GM18502 (cell line): Measurements from ENCODE around the gene TATDN2.

ENCODE experiments used
- ATAC-seq: cut with Tn5 transposase; IDR thresholded peaks from one replicate; pipeline ENCODE4 v1.9.1; 2021; ENCODE audit warnings: mild to moderate bottlenecking; ENCODE audit not compliant: unreplicated experiment, poor library complexity

The TATDN2 gene, protein sequence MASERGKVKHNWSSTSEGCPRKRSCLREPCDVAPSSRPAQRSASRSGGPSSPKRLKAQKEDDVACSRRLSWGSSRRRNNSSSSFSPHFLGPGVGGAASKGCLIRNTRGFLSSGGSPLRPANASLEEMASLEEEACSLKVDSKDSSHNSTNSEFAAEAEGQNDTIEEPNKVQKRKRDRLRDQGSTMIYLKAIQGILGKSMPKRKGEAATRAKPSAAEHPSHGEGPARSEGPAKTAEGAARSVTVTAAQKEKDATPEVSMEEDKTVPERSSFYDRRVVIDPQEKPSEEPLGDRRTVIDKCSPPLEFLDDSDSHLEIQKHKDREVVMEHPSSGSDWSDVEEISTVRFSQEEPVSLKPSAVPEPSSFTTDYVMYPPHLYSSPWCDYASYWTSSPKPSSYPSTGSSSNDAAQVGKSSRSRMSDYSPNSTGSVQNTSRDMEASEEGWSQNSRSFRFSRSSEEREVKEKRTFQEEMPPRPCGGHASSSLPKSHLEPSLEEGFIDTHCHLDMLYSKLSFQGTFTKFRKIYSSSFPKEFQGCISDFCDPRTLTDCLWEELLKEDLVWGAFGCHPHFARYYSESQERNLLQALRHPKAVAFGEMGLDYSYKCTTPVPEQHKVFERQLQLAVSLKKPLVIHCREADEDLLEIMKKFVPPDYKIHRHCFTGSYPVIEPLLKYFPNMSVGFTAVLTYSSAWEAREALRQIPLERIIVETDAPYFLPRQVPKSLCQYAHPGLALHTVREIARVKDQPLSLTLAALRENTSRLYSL

DNA sequence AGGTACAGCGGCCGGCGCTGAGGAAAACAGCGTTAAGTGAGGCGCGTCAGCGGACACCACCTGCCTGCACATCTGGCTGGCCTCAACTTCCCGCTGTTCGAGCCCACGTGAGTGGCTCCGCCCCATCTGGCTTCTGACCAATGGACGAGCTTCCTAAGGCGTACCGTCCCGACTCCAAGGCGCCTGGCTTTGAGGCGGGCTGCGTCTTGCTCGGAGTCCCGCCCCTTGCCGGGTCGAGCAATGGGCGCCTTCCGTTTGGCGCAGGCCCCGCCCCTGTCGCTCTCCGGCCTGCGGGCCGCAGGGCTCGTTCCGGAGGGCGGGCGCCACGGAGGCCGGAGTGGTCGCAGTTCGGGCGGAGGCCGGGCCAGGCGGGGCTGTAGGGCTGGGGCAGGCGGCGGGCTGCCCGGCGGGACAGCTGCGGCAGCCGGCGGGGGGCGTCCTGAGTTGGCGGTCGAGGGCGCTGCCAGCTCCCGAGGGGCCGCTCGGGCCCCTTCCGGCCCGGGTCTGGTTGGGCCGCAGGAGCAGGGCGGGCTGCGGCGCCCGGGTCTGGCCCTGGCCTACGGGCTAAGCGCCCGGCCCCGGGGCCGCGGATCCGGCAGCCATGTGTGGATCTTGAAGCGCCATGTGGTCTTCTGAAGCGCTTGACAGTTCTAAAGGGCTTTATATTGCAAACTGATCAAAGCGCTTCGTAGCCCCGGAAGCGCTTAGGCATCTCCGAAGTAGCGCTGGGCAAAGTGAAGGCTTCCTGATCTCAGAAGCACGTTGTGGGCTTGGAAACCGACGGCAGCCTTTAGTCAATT is at the start of gene TATDN2:
TSS of gene TATDN2 (plus strand) at position 276 of the 800 bp plus-strand sequence. CDS start 742 bp downstream, outside the sequence.
- peak; percentile 96 for ATAC-seq

DNA sequence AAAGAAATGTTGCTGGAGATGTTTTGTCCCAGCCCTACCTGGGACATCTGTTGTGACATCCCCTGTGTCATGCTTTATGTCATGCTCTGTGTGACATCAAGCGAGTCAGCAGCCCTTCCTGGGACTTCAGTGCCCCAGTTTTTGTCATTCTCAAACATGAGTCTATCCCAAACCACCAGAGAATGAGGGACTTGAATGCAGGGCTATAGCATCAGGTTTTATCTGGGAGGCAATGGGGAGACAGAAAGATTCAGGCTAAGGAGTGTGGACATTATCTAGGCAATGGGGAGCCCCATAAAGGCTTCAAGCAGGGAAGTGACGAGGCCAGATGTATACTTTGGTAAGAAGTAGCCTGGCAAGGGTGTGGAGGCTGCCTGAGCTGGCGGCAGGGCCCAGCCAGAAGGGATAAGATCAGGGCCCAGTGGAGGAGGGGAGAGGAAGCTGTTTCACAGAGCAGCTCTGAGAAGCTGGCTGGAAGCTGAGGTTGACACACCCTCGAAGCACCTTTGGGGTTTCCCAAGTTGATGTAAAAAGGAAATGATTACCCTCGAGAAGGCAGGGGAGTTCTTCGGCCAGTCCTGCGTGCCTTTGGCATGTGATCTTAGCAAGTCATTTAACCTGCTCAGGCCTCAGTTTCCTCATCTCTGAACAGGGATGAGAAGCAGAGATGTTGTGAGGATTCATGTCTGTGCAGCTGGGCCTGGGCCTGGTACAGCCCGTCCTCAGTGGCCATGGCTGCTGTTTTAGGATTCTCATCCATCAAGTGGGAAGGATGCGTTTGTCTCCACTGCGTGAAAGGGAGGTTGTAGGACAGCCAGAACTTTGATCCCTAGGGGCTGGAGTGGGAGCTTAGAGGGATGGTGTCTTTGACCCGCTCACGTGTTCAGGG is 49.3 kb upstream of the TATDN2 start:
- peak; percentile 79 for ATAC-seq

DNA sequence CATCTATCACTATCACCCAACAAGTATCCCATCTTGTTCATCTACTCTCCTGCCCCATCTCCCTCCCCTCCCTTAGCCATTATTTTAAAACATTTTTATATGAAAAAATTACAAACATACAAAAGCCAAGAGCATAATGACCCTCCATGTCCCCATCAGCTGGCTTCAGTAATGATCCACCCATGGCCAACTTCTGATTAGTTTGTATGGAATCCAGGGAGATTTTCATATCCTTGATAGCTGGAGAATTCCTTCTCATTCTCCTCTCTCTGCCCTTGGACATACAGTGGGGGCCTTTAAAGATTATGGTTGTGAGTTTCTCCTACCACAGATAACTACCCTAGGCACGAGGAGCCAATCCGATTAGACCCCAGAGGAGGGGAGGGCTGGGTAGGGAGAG is 43.3 kb upstream of the TATDN2 start:
- ATAC-seq = no peak

DNA sequence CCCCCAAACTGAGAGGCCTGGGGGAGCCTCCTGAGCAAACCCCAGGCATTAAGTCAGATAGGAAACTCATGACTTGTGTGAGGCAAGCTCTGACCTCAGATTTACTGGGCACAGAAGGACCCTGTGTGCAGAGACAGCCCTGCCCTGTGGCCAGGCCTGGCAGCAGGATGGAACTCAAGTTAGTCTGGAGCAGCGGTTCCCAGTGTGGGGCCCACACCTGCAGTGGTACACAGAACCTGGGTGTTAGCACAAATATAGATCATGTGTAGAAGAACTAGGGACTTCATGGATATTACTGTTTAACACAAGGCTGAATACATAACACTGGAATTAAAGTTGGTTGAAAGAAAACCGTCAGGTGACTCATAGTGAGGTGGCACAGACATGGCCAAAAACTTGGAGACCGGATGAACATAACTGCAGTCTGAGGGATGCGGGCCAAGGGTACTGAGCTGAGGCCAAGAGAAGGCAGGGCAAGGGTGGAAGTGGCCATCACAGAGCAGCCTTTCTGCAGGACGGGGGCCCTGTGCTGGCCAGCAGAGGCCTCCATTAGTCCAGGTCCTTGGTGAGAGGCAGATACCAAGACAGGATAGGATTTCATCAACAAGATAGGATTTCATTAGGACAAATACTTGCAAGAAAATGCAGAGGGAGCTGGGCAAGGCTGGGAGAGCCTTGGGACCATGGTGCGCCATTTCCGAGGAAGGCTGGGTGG is 42.7 kb upstream of the TATDN2 start:
- ATAC-seq = no peak

DNA sequence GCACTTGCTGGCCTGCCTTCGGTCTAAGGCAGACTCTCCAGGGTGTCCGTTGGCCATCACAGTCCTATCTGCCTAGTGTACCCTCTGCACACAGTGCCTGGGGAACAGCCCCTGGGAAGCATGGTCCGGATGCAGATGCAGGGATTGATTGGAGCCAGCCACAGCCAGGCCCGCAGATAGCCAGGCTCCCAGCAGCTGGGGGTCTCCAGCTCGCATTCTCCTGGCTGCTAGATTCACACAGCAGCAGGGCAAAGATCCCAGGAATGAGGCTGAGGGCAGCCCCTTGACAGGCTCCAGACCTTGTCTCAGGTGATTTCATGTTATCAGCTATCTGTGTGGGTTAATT is 42.1 kb upstream of the TATDN2 start:
- no peak for ATAC-seq

DNA sequence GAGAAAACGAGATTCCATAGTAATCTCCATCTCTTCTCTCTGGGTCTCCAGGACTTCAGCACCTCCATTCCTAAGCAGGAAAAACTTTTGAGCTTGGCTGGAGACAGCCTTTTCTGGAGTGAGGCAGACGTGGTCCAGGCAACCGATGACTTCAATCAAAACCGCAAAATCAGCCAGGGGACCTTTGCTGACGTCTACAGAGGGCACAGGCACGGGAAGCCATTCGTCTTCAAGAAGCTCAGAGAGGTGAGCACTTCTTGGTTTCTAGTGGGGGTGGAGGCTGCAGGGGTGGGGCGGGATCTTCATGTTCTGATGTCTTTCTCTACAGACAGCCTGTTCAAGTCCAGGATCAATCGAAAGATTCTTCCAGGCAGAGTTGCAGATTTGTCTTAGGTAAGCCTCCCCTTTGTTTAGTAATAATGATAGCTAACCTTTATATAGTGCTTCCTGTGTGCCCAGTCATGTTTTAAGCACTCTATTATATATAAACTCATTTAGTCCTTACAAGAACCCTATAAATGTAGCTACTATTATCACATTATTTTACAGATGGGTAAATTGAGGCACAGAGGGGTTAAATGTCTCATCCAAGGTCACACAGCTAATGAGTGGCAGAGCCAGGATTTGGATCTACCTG is 35.0 kb upstream of the TATDN2 start:
- ATAC-seq = no peak

DNA sequence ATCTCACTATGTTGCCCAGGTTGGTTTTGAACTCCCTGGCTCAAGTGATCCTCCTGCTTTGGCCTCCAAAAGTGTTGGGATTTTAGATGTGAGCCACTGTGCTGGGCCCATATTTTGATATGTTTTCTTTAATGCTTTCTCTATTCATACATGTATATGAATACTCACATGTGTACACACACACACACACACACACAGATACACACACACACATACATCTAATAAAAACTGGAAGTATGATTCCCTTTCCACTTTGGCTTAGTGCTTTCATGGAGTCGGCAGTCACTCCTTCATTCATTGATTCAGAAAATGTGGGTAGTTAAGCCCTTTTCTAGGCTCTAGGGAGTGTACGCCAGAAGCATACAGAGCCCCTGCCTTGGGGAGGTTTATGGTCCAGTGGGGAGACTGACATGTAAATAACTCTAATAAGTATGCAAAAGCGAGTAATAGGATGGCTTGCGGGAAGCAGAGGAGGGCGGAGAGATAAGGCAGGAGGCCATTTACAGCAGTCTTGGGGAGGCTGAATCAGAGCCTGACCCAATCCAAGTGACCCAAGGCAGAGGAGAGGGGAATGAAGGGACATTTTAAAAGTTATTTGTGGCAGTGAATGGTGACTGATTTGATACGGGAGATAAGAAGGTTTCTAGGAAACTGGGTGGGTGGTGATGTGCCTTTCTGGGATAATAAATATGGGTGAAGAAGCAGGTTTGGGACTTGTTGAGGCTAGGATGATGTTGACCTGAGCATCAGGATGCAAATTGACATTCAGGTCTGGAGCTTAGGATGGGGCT is 32.5 kb upstream of the TATDN2 start:
- ATAC-seq = no peak

DNA sequence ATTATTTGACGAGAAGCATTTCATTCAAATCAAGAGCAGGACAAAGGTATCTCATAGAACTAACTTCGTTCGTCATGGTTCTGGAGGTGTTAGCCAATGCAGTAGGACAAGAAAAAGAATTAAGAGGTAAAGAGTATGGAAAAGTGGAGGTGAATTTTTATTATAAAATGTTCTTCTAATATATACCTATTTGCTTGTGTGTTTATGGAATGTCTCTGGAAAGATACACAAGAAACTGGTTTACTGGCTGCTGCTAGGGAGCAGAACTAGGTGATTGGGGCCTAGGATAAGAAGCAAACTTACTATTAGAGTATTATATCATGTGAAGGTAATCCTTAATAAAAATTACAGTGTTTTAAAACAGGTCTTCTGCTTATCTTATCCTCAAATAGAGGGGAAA is 30.9 kb upstream of the TATDN2 start:
- no peak for ATAC-seq

DNA sequence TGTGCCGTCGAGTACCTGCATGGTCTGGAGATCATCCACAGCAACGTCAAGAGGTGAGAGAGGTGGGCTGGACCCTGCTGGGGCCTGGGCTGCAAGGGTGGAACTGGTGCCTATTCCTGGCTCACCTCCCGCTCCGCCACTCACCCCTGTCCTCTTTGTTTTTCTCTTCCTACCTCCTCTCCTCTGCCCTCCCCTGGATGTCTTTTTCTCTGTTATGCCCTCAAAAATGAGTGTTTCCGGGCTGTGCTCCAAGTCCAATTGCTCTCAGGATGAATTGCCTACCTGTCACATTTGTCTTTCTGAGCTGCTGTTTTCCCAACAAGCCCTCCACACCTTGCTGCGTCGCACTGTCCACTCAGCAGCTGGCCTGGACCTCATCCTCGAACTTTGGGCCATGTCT is 28.5 kb upstream of the TATDN2 start:
- no peak for ATAC-seq

DNA sequence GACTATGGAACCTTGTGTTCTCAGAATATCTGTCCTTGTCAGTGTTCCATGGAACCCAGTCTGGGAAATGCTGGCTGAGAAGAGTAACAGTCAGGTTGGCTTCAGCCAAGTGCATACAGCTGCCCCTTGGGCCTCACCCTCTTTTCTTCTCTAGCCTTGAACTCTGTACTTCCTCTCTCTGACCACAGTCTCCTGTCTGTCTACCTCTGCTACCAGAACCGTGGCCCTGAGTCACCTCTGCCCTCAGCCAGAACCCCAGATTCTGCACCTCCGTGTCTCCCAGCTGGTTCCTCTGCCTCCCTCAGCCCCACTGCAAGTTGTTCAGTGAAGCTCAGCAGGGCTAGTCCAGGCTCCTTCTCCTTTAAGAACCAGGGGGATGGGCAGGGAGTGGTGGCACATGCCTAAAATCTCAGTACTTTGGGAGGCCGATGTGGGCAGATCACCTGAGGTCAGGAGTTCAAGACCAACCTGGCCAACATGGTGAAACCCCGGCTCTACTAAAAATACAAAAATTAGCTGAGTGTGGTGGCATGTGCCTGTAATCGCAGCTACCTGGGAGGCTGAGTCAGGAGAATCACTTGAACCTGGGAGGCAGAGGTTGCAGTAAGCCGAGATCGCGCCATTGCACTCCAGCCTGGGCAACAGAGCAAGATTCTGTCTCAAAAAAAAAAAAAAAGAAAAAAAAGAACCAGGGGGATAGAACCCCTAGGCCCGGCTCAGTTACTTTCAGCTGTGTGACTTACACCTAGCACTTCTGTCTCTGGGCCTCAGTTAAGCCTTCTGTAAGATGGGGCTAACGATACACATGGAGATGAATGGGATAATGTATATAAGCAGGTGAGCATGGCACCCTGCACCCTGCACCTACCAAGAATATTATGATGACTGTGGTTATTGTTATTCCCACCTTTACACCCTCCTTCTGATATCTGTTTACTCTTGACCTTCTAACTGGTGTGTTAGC is 24.3 kb upstream of the TATDN2 start:
- peak; percentile 68 for ATAC-seq

DNA sequence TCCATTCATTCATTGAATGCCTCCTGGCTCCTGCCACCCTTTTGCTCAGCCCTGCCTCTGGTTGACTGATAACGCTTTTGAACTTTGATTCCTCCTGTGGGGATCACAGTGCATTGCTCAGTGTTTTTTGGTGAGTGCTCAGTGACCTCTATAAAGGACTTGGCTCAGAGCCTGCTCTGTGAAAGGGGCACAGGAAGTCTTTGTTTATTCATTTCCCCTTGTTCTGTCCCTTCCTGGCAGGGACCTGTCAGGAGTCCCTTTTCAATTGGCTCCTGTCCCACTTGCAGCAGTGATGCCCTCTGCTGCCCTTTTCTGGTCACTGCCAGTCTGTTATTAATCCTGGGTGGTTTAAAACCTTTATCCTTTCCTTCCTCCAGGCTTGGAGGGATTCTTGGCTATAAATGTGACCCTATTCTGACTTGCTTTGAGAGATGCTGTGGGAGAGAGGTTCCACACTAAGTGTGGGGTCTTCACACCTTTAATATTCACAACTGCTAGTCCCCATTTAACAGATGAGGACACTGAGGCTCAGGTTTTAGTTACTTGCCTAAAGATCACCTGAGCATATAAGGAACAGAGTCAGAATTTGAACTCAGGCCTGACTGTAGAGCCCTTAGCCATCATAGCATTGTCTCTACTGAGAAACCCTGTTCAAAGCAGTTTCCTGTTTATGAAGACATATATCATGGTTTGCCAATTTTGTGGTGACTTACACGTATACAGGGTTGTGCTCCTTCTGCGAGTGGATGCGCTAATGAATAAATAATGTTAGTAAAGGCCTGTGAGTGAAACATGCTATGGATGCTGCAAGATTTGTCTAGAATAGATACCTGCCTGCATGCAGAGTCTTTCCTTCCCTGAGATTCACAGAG is 23.2 kb upstream of the TATDN2 start:
- peak; percentile 39 for ATAC-seq

DNA sequence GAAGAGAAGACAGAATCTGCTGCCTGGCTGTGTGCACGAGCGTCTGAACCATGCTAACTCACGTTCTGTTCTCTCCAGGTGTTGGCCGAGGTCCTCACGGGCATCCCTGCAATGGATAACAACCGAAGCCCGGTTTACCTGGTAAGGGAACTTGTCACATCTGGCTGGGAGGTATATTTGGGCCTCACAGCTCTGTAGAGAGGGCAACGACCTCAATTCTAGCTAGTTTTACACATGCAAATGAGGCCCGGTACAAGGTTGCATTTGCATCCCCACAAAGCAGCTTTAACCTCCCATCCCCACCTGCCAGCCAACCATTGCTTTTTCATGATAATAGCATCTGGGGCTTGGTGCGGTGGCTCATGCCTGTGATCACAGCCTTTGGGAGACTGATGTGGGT is 22.0 kb upstream of the TATDN2 start:
- ATAC-seq = no peak

DNA sequence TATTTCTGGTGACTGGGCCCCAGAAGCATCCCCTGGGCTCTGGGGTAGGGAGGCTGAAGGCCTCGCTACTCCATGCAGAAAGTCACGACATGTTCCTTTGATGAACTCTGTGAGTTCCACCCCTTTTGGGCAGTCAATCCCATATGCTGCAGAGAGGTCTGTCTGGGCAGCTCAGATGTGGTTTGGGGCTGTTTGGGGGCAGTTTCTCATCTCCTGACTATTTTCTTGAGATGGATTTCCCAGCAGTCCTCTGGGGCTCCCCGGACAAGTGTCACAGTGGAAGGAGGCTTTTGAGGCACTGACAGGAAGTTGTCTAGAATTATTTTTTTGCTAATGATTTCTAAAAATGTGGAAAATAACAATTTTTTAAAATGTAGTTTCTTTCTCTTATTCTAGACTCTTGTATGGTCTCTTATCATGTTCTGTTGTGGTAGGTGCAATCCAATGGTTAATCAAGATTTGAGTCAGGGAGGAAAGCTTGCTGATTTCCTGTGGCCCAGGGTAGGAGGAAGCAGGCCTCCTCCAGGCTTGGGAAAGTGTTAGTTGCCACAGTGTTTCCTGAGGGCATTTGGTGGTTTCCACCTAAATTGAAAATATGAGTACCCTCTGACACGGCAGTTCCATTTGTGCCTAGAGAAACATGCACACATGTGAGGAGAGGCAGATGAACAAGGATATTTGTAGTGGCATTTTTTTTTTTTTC is 19.9 kb upstream of the TATDN2 start:
- ATAC-seq = no peak

DNA sequence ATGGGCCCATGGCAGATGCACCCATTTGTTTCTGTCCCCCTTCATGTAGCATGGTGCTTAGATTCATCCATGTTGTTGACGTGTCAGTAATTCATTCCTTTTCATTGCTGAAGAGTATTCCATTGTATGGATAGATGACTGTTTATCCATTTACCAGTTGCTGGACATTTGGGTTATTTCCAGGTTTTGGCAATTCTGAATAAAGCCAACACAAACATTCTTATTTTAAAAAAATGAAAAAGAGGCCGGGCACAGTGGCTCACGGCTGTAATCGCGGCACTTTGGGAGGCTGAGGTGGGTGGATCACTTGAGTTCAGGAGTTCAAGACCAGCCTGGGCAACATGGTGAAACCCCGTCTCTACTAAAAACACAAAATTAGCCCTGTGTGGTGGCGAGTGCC is 18.7 kb upstream of the TATDN2 start:
- no peak for ATAC-seq

DNA sequence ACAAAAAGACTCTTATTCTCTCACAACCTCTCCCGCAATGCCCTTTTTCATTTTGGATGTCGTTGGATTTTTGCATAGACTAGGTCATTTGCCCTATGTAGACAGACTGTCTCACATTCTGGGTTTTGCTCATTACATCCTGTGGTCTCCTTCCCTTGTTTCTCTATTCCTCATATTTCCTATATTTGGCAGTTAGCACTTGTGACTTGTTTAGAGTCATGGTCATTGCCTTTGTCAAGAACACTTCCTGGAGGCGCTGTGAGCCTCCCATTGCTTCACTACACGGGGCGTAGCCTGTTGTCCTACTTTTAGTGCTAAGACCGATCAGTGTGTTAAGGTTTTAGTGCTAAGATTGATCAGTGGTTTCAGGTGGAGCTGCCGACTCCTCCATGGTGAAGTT is 16.1 kb upstream of the TATDN2 start:
- no peak for ATAC-seq

DNA sequence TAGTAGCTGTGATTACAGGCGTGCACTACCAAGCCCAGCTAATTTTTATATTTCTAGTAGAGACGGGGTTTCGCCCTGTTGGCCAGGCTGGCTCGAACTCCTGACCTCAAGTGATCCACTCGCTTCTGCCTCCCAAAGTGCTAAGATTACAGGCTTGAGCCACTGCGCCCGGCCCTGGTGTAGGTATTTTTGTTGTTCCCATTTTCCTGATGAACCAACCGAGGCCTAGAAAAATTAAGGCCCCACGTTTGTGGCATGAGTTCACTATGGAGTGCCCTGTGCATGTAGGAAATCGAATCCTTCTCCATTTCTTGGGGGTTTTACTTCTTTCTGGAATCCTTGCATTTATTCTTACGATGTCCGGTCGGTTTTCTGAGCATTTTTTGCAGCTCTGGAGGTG is 14.3 kb upstream of the TATDN2 start:
- ATAC-seq = no peak
